Activated CD8-positive, alpha-beta T cell treated with anti-CD3 and anti-CD28 coated beads for 36 hours (primary cell): ENCODE data around the gene KCMF1. TPM values are rescaled to one million over a fixed set of nuclear protein-coding genes. Genes with fewer than 3 reads are reported as not detected.

Experiments
- ATAC-seq: fragments of 200-7000 bp; cut with Tn5 transposase; one replicate; pipeline ENCODE4 v1.10.0; 2021; ENCODE audit warnings: mild to moderate bottlenecking, moderate library complexity
- CTCF ChIA-PET: fragments of 350-600 bp; sonication (Branson Sonifier 250); formaldehyde crosslinking; loops from one replicate; lab custom pipeline; 2021; ENCODE audit warnings: antibody characterized with exemption; lab: Charles Lee
- POLR2A ChIA-PET: fragments of 350-600 bp; sonication (Branson Sonifier 250); formaldehyde crosslinking; loops from one replicate; lab custom pipeline; 2021; ENCODE audit warnings: antibody characterized with exemption; lab: Charles Lee
- DNase-seq: peaks from one replicate; pipeline ENCODE4 v3.0.0-alpha.2; 2020
- H3K27ac Mint-ChIP-seq: one replicate; pipeline ENCODE4 v1.8.0; 2021; ENCODE audit warnings: mild to moderate bottlenecking, mixed read lengths
- H3K27me3 Mint-ChIP-seq: one replicate; pipeline ENCODE4 v1.8.0; 2021; ENCODE audit warnings: mixed read lengths
- H3K36me3 Mint-ChIP-seq: one replicate; pipeline ENCODE4 v1.8.0; 2021; ENCODE audit warnings: low read depth, mixed read lengths
- H3K4me1 Mint-ChIP-seq: one replicate; pipeline ENCODE4 v1.8.0; 2021; ENCODE audit warnings: low read depth, mixed read lengths
- H3K4me3 Mint-ChIP-seq: one replicate; pipeline ENCODE4 v1.8.0; 2021; ENCODE audit warnings: mild to moderate bottlenecking, moderate library complexity, mixed read lengths
- H3K9me3 Mint-ChIP-seq: one replicate; pipeline ENCODE4 v1.8.0; 2021; ENCODE audit warnings: mixed read lengths
- CTCF ChIP-seq: fragments of 200-600 bp; IDR thresholded peaks from one replicate; pipeline ENCODE4 v1.8.0; 2022; ENCODE audit warnings: antibody characterized with exemption, mild to moderate bottlenecking
- intact Hi-C: fragments of 100-400 bp; cut with micrococcal nuclease; formaldehyde crosslinking; loops from one replicate; pipeline ENCODE4 v1.10.0; 2022
- total RNA-seq, 2 experiments: library from RNA; stranded (reverse); gene quantifications; one replicate each; pipeline ENCODE4 v1.2.3, GENCODE V29; 2021

The KCMF1 gene
- total RNA-seq, 2 experiments from 2014 or later = 101 to 105 TPM

GRCh38 chr2:84925724-84926376 is 45.1 kb upstream of the KCMF1 start:
- peak; percentile 99 for TF ChIP-seq CTCF
- Mint-ChIP-seq H3K27me3 (no peaks in the 10 kb centered on the region), H3K9me3 (no peaks in the 10 kb centered on the region), H3K27ac (peak overlapping the region; percentile 84), H3K36me3 (peaks cover 5% of the 10 kb centered on the region), H3K4me3 (peak overlapping the region; percentile 91), H3K4me1 (peaks cover 37% of the 10 kb centered on the region)
- intact Hi-C loops = loop anchor here (1.0 to 2.0 kb wide), 5 partner anchors 17 to 431 kb away; no protein-coding TSS in a partner anchor
- peak; percentile 81 for ATAC-seq
- ChIA-PET CTCF (interaction anchor here (0.6 to 3.1 kb wide), 99 partner anchors 8 to 467 kb away, joined by 3 to 88 read pairs (median 5); partner anchors contain the start of genes KCMF1, SUCLG1, TMSB10 and TRABD2A), POLR2A (interaction anchor here (0.8 to 10.8 kb wide), 25 partner anchors 10 to 432 kb away, joined by 3 to 170 read pairs (median 5); partner anchors contain the start of genes TMSB10 and TRABD2A)
- DNase-seq = peak; percentile 100

GRCh38 chr2:84927275-84927627 is 43.7 kb upstream of the KCMF1 start:
- H3K36me3 Mint-ChIP-seq = peaks cover 11% of the 10 kb centered on the region
- DNase-seq = no peak

DNA sequence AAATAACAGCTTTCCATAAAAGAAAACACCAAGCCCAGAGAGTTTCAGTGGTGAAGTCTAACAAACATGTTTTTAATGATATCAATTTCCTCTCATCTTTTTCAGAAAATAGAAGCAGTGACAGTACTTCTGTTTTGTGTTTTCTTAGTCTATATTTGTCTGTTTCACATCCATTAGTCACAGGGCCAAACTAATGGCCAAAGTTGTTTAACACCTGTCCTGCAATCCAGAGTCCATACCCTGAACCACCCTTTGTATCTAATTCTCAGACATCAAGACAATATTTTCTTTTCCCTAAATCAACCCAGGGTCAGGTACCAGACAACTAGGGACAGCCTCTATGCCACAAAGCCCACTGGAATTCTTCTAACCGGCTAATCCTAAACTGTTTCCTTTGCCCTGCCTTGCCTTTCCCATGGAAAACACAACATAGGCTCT is 39.6 kb upstream of the KCMF1 start:
- H3K36me3 Mint-ChIP-seq = peaks cover 14% of the 10 kb centered on the region
- no peak overlapping the region for H3K27ac Mint-ChIP-seq
- ChIA-PET CTCF (interaction anchor here (0.9 kb wide), 1 partner anchor 84 kb away, joined by 4 read pairs; no protein-coding TSS in a partner anchor), POLR2A (interaction anchor here (0.5 to 0.9 kb wide), 2 partner anchors 24 to 193 kb away, joined by 3 read pairs; no protein-coding TSS in a partner anchor)
- no peak overlapping the region for H3K4me3 Mint-ChIP-seq
- no peak for ATAC-seq
- TF ChIP-seq CTCF = no peak
- intact Hi-C loops = no loop called here
- no peaks in the 10 kb centered on the region for H3K27me3 Mint-ChIP-seq
- no peaks in the 10 kb centered on the region for H3K9me3 Mint-ChIP-seq
- DNase-seq = no peak
- peaks cover 30% of the 10 kb centered on the region for H3K4me1 Mint-ChIP-seq

More at GRCh38 chr2:84927275-84927627, 43.7 kb upstream of the KCMF1 start:
- ATAC-seq = no peak
- CTCF ChIA-PET = interaction anchor here (0.9 to 2.8 kb wide), 9 partner anchors 19 to 120 kb away, joined by 4 to 60 read pairs (median 5); no protein-coding TSS in a partner anchor
- POLR2A ChIA-PET = interaction anchor here (1.2 to 2.0 kb wide), 3 partner anchors 12 to 467 kb away, joined by 3 to 21 read pairs (median 6); no protein-coding TSS in a partner anchor
- Mint-ChIP-seq H3K27ac (peak overlapping the region; percentile 84), H3K4me3 (peak overlapping the region; percentile 91), H3K4me1 (peaks cover 44% of the 10 kb centered on the region), H3K9me3 (no peaks in the 10 kb centered on the region), H3K27me3 (no peaks in the 10 kb centered on the region)
- no peak for TF ChIP-seq CTCF
- intact Hi-C loops = loop anchor here (1.0 to 2.0 kb wide), 3 partner anchors 11 to 432 kb away; no protein-coding TSS in a partner anchor

GRCh38 chr2:84938194-84938879 is 32.6 kb upstream of the KCMF1 start:
- peak; percentile 32 for ATAC-seq
- Mint-ChIP-seq H3K27ac (peak overlapping the region; percentile 94), H3K27me3 (no peaks in the 10 kb centered on the region), H3K4me1 (peaks cover 62% of the 10 kb centered on the region), H3K4me3 (peak overlapping the region; percentile 63), H3K36me3 (peaks cover 25% of the 10 kb centered on the region), H3K9me3 (peaks cover 7% of the 10 kb centered on the region)
- DNase-seq = peak; percentile 79
- intact Hi-C loops = loop anchor here (1.0 to 5.0 kb wide), 4 partner anchors 11 to 72 kb away; partner anchors contain the start of gene KCMF1
- POLR2A ChIA-PET = interaction anchor here (0.7 to 6.1 kb wide), 10 partner anchors 8 to 506 kb away, joined by 3 to 45 read pairs (median 6); partner anchors contain the start of genes KCMF1 and TMSB10
- no peak for TF ChIP-seq CTCF
- CTCF ChIA-PET = interaction anchor here (0.7 to 8.5 kb wide), 9 partner anchors 13 to 97 kb away, joined by 3 to 88 read pairs (median 3); no protein-coding TSS in a partner anchor
